AG04449 (cell line): ENCODE results near the gene GPR108.
"Not testable (repeated sequence)": the region's sequence is repeated elsewhere in the genome, so short reads cannot be mapped to it uniquely, and the experiment has no call there.

Experiments used
- CTCF ChIA-PET: fragments of 350-600 bp; formaldehyde crosslinking; extraction: SDS; loops from one replicate; lab custom pipeline; 2021; ENCODE audit warnings: antibody characterized with exemption; lab: Yijun Ruan, JAX
- POLR2A ChIA-PET: fragments of 400-600, 350-600 bp; formaldehyde crosslinking; extraction: SDS; loops from one replicate; lab custom pipeline; 2020; ENCODE audit warnings: antibody characterized with exemption, inconsistent platforms; lab: Yijun Ruan, JAX
- DNase-seq: peaks from one replicate; pipeline ENCODE4 v3.0.0-alpha.2; 2010; ENCODE audit warnings: low read depth, low spot score
- H3K4me3 ChIP-seq: 2 replicates; pipeline ENCODE4 v1.5.1; 2011; ENCODE audit warnings: low read depth, mild to moderate bottlenecking, control low read depth, low read length
- CTCF ChIP-seq: IDR thresholded peaks from one replicate; pipeline ENCODE4 v1.5.1; 2011; ENCODE audit warnings: mild to moderate bottlenecking, moderate library complexity, low read length, control low read depth, inconsistent platforms; ENCODE audit not compliant: insufficient read depth; ENCODE audit errors: missing control alignments

Gene GPR108

GRCh38 chr19:6737284-6737872, at the start of gene GPR108:
Gene GPR108, minus strand, starts transcription at chr19:6737580. Its CDS starts 4 bp downstream, at chr19:6737576.
- POLR2A ChIA-PET: interaction anchor here (1.0 to 1.4 kb wide), 3 partner anchors 126 to 313 kb away, joined by 4 to 6 read pairs (median 4); partner anchors contain the start of gene KHSRP
- peak; percentile 100 for DNase-seq

GRCh38 chr19:6779206-6779605, 41.8 kb upstream of the GPR108 start:
- POLR2A ChIA-PET: no interaction called here
- TF ChIP-seq CTCF: no peak
- CTCF ChIA-PET: no interaction called here
- H3K4me3 ChIP-seq: no peak overlapping the region
- no peak for DNase-seq

More at GRCh38 chr19:6737284-6737872, at the start of gene GPR108:
- peak within 1 kb of the TSS; percentile 76 for H3K4me3 ChIP-seq
- CTCF ChIA-PET: interaction anchor here (1.2 to 4.4 kb wide), 10 partner anchors 9 to 261 kb away, joined by 3 to 131 read pairs (median 6); no protein-coding TSS in a partner anchor
- TF ChIP-seq CTCF: no peak

GRCh38 chr19:6778386-6778785, 41.0 kb upstream of the GPR108 start:
- TF ChIP-seq CTCF: no peak
- no peak for DNase-seq
- no peak overlapping the region for H3K4me3 ChIP-seq
- ChIA-PET CTCF (no interaction called here), POLR2A (no interaction called here)

GRCh38 chr19:6777434-6777833, 40.1 kb upstream of the GPR108 start:
- POLR2A ChIA-PET: no interaction called here

GRCh38 chr19:6776999-6777398, 39.6 kb upstream of the GPR108 start:
- TF ChIP-seq CTCF: no peak
- ChIA-PET CTCF (no interaction called here), POLR2A (no interaction called here)
- H3K4me3 ChIP-seq: no peak overlapping the region
- no peak for DNase-seq

More at GRCh38 chr19:6777434-6777833, 40.1 kb upstream of the GPR108 start:
- DNase-seq: no peak
- no peak overlapping the region for H3K4me3 ChIP-seq
- TF ChIP-seq CTCF: no peak
- CTCF ChIA-PET: no interaction called here

GRCh38 chr19:6776045-6776444, 38.7 kb upstream of the GPR108 start:
- POLR2A ChIA-PET, H3K4me3 ChIP-seq, CTCF ChIA-PET, DNase-seq: not testable (repeated sequence)
